AG09309 (cell line): Measurements from ENCODE around the gene SMC2.

ENCODE experiments used
- DNase-seq: peaks from one replicate; pipeline ENCODE4 v3.0.0-alpha.2; 2010; ENCODE audit warnings: low read depth
- H3K4me3 ChIP-seq: 2 replicates; pipeline ENCODE4 v1.5.1; 2011; ENCODE audit warnings: mild to moderate bottlenecking, low read depth, low read length, moderate library complexity; ENCODE audit not compliant: control insufficient read depth
- TF ChIP-seq, protein P1 (sequence below): IDR thresholded peaks from 2 replicates; pipeline ENCODE4 v1.5.1; 2011; ENCODE audit warnings: mild to moderate bottlenecking, low read depth, low read length, inconsistent platforms; ENCODE audit not compliant: insufficient read depth, control insufficient read depth; ENCODE audit errors: missing control alignments

SMC2 gene

DNA sequence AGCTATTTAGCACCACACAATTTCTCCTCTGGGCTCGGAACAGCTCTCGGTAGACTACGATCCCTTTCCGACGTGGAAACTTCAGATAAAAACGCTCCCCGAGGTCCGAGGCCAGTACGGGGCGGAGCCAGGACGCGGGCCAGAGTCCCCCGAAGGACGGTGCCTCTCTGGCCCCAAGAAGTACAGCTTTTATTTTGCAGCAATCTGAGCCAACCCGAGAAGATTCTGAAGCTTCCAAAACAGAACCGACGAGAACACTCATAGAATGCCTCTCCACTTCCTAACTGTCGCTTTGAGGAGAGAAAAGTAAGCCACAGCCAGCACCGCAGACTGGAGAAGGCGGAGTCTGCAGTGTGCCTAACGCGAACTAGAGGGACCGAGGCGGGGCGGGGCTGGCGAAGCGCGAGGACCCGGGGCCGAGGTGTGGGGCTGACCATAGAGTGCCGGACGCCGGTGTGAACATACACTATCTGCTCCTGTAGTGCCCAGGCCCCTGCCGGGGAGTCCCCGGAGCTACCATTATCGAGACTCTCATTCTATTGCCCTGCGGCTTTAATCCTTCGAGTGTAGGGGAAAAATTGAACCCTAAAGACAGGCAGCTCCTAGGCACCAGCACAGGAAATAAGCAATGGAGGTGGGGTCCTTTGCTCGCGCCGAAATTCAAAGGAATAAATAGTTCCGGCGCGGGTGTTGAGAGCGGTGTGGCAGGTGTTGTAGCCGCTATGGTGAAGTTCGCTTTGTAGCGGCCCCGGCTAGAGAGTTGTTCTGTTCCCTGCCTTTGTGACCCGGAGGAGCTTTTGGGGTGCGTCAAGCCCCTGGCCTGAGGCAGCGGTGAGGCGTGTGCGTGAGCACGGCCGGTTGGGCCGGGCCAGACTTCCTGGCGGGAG lies at the start of gene SMC2:
TSS of gene SMC2 (plus strand) at position 663 of the 887 bp plus-strand sequence. CDS start 1,076 bp downstream, outside the sequence.
- H3K4me3 ChIP-seq, result peak within 1 kb of the TSS; percentile 86
- TF ChIP-seq, protein P1, sequence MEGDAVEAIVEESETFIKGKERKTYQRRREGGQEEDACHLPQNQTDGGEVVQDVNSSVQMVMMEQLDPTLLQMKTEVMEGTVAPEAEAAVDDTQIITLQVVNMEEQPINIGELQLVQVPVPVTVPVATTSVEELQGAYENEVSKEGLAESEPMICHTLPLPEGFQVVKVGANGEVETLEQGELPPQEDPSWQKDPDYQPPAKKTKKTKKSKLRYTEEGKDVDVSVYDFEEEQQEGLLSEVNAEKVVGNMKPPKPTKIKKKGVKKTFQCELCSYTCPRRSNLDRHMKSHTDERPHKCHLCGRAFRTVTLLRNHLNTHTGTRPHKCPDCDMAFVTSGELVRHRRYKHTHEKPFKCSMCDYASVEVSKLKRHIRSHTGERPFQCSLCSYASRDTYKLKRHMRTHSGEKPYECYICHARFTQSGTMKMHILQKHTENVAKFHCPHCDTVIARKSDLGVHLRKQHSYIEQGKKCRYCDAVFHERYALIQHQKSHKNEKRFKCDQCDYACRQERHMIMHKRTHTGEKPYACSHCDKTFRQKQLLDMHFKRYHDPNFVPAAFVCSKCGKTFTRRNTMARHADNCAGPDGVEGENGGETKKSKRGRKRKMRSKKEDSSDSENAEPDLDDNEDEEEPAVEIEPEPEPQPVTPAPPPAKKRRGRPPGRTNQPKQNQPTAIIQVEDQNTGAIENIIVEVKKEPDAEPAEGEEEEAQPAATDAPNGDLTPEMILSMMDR, result no peak
- DNase-seq, result peak; percentile 43

DNA sequence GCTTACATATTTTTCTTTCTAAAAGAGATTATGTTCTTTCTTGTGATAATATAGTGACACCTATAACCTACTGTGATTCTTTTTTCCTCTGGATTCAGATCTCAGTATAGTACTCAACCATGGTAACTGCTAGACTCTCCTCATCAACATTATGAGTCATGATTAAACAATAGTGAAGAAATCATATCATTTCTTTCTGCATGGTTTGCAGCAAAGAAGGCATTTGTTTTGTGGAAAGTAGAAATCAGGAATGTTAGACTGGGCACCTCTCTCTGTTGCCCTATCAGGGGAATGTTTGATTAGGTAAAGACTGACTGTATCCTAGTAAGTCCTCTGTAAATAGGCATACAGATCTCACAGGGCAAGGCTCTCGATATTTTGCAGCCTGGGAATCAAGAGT lies 25.6 kb upstream of the SMC2 start:
- DNase-seq, result no peak
- no peak overlapping the region for H3K4me3 ChIP-seq
- TF ChIP-seq, protein P1, result no peak

DNA sequence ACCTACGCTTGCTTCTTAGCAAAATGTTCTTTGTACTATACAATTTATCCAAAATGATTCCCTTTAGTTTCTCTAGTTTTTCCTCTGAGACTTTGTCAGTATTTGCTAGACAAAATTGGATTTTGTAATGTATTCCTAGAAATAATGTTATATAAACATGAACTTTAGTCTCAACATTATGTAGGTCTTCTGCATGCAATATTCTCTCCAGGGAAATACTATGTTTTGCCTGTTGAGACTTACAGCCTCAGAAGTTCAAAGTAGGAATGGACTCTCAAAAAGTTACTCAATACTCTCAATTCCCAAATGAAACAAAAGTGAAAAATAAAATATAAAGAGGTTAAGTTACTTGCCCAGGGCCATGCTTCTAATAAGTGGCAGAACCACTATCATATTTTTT lies 24.8 kb upstream of the SMC2 start:
- DNase-seq, result no peak
- TF ChIP-seq, protein P1, result no peak
- no peak overlapping the region for H3K4me3 ChIP-seq

DNA sequence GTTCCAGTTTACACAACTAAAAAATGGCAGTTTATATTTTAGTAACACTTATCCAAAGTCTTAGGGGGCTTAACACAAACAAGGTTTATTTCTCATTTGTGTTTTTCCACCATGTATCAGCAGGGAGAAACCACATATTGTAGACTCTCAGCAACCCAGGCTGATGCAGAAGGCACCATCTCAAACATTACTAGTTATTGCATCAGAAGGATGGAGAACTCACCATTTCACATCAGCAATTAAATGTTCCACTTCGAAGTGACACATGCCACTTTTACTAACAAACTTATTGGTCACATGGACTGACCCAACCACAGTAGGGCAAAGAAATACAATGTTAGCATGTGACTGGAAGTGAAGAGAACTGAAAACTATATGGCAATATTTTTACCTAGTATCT lies 22.5 kb upstream of the SMC2 start:
- TF ChIP-seq, protein P1, result no peak
- H3K4me3 ChIP-seq, result no peak overlapping the region
- no peak for DNase-seq

DNA sequence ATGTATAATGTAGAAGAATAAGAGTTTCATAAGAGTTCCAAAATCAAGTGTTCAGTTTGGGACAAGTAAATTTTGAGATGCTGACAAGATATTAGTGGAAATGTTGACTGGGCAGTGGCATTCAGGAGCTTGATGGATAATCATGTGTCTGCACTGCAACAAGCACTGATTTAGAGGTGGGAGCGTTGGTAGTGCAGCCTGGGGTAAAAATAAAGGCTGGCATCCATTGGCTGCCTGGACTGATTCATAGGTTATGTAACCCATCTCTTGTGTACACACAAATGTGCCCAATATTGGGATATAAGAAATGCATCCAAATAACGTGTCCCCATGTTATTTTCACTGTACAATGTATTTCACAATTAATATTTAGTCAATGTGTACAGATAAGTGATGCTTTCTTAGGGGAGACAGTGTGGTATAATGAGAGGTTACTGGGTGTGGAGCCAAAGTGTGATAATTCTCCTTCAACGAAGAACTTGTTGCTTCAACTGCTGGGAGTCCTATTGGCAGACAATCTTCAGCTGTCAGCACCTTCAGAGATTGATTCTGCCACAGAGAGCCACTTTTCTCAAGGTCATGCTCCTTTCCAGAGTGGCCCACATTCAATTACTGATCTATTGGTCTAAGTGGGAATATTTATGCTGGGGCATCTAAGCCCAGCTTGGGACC lies 20.9 kb upstream of the SMC2 start:
- DNase-seq, result no peak
- TF ChIP-seq, protein P1, result no peak
- H3K4me3 ChIP-seq, result no peak overlapping the region

DNA sequence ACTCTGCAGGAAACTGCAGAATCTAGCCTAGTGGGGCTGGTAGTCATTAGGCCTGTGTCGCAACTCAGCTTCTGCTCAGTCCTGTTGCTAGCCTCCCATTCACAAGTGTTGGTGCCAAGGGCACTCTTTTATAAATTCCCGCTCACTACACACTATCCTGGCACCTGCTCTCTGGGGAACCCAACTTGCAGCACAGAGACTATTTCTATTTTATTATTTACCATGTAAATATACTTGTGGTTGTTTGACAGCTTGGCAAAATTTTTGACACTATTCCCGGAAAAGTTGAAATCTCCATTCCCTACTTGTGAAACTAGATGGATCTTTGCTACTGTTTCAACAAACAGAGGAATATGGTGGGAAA lies 20.4 kb upstream of the SMC2 start:
- TF ChIP-seq, protein P1, result no peak
- no peak for DNase-seq
- H3K4me3 ChIP-seq, result no peak overlapping the region
